SIG-M5 treated with dmso at 0.1 percent for 504 hours (cell line): ENCODE measurements around the gene ARMC7.

ENCODE experiments used
- DNase-seq: peaks from one replicate; lab custom pipeline; 2025; ENCODE audit not compliant: unreplicated experiment; lab: John Stamatoyannopoulos, UW

ARMC7 gene

GRCh38 chr17:75098861-75099260 is 10.9 kb upstream of the ARMC7 start:
- DNase-seq = no peak

DNA sequence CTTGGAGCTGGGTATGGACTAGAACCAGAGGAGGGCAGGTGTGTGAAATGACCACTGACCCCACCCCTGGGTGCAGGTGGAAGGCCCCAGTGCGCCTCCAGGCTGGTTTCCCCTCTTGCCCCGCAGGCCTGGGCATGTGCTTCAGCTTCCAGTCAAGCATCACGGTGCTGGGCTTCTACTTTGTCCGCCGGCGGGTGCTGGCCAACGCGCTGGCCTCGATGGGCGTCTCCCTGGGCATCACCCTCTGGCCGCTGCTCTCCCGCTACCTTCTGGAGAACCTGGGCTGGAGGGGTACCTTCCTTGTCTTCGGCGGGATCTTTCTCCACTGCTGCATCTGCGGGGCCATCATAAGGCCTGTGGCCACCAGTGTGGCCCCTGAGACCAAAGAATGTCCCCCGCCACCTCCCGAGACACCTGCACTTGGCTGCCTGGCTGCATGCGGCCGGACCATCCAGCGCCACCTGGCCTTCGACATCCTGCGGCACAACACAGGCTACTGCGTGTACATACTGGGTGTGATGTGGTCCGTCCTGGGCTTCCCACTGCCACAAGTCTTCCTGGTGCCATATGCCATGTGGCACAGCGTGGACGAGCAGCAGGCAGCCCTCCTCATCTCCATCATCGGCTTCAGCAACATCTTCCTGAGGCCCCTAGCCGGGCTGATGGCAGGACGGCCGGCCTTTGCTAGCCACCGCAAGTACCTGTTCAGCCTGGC is 9.7 kb upstream of the ARMC7 start:
- no peak for DNase-seq

- DNase-seq = peak; percentile 58
These were observed 7.4 kb upstream of the ARMC7 start for GRCh38 chr17:75102385-75102821.

DNA sequence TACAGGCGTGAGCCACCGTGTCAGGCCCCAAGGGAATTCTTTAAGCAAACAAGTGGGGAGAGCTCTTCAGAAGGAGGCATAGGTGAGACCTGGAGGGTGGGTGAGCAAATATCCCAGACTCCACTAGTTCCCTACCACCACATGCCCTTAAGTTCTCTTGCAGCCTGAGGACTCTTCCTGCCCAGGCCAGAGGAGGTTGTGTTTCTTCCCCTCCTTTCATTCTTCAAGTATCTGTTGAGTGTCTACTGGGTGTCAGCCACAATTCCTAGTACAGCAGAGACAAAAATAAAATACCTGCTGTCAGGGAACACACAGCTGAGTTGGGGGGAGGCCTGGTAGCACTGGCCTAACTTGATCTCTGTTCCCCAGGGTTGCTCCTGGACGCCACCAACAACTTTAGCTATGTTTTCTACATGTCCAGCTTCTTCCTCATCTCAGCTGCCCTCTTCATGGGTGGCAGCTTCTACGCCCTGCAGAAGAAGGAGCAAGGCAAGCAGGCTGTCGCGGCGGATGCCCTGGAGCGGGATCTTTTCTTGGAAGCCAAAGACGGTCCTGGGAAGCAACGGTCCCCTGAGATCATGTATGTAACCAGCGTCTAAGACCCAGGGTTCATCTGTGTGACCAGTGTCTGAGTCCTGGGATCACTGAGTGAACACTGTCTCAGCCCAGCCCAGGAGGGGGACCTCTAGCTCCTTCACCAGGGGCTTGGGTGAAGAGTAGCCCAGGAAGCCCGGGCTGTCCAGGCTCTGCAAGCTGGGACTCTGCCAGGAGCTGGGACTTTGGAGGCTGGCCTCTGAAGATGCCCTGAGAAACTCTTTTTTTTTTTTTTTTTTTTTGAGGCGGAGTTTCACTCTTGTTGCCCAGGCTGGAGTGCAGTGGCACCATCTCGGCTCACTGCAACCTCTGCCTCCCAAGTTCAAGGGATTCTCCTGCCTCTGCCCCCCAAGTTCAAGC is 5.9 kb upstream of the ARMC7 start:
- DNase-seq = no peak

GRCh38 chr17:75105126-75106080 is 4.4 kb upstream of the ARMC7 start:
- peak; percentile 58 for DNase-seq

DNA sequence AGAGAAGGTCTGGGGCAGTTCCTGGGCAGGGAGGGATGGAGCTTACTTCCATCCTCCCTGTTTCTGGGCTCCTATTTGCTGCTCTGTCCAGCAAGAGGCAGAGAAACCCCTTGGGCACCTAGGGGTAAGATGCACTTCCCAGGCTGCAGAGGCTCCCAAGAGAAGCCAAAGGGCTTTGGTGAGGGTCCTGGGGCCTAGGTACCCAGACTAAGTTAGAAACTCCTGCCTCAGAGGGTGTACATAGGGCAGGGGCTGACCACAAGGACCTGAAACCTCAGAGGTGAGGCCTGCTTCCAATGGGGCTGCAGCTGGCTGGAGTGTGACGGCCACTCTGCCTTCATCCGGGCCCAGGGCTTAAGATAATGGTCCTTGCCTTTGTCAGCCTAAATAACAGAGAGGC is 1.6 kb upstream of the ARMC7 start:
- no peak for DNase-seq

DNA sequence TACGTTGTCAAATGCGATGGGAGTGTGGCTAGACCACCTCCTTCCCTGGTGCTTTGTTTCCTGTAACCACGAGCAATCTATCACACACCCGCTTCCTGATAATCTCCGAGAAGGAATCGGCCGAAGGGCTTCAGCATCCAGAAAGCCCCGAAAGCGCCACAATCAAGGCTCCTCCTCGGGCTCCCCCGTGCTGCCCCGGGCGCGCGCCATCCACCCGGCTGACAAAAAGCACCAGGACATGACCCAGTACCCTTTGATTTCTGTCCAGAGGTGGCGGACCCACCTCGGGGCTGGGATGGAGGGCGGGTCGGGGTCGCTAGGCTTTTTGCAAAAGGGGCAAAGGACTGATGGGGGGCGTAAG is 743 bp upstream of the ARMC7 start:
- no peak for DNase-seq

- peak; percentile 22 for DNase-seq
These were observed 617 bp downstream of the ARMC7 start for GRCh38 chr17:75110234-75110937.

DNA sequence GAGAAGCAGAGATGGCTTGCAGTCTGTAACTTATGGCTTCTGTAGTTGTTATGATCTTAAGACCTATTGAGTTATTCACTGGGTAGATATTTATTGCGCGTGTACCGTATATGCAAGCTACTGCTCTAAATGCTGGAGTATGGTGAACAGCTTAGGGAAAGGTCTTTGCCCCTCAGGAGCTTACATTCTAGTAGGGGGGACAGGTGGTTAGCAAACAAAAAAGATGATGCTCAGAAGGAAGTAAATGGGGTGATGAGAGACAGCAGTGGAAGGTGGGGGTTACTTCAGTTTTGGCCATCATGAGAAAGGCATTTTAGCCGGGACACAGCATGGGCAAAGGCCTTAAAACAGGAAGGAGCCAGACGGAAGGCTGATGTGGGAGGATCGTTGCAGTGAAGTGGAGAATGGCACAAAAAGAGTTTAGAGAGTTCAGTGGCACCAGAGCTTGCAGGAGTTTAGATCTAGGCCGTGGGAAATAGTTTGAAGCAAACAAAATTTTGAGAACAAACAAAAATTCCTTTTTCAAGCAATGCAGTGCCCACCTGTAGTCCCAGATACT is 2.1 kb downstream of the ARMC7 start:
- no peak for DNase-seq

GRCh38 chr17:75113798-75114551 is 4.2 kb downstream of the ARMC7 start:
- peak; percentile 93 for DNase-seq

GRCh38 chr17:75114552-75115314 is 5.0 kb downstream of the ARMC7 start:
- DNase-seq = no peak

DNA sequence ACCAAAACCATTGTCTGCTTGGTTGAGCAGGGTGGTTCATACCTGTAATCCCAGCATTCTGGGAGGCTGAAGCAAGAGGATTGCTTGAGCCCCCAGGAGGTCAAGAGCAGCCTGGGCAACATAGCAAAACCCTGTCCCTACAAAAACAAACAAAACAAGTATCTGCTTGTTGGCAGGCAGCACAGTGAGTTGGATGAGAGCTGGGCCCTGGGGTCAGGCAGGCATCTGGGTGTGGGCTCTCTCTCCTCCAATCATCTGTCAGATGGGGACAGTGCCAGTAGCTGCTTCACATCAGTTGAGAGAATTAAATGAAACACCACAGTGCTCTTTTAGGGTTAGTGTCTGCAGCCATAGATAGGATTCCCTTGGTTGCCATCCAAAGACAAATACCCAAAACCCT is 5.8 kb downstream of the ARMC7 start:
- DNase-seq = no peak

DNA sequence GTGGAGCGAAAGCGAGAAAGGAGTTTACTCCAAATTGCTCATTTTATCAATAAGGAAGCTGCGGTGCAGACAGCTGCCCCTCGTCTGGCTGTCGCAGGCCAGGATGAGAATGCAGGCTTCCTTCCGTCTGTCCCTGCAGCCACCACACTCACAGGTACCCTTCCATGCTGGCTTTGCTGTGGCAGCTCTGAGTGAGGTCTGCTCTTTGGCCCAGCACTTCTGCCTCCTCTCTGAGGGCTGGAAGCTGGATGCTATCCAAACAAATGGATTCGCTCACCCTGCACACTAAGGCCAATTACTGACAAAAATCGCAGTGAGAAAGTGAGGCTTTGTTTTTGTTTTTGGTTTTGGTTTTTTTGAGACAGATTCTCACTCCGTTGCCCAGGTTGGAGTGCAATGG is 7.0 kb downstream of the ARMC7 start:
- no peak for DNase-seq

- DNase-seq = no peak
These were observed 8.5 kb downstream of the ARMC7 start for GRCh38 chr17:75118307-75118706.

- DNase-seq = peak; percentile 40
These were observed 14.5 kb downstream of the ARMC7 start for GRCh38 chr17:75124041-75124818.

- no peak for DNase-seq
These were observed 15.0 kb downstream of the ARMC7 start for GRCh38 chr17:75124819-75125162.

- no peak for DNase-seq
These were observed 16.2 kb downstream of the ARMC7 start for GRCh38 chr17:75125984-75126383.

GRCh38 chr17:75126954-75127353 is 17.2 kb downstream of the ARMC7 start:
- DNase-seq = no peak
